Neural progenitor cell (in vitro differentiated cells): ENCODE data around the gene IFITM2.
"Not testable (repeated sequence)": the region's sequence is repeated elsewhere in the genome, so short reads cannot be mapped to it uniquely, and the experiment has no call there.

Experiments
- CTCF ChIP-seq: fragments of 200-600 bp; sonication (generic); IDR thresholded peaks from 2 replicates; pipeline ENCODE4 v1.5.1; 2017; ENCODE audit warnings: antibody characterized with exemption, mild to moderate bottlenecking
- EZH2 ChIP-seq: fragments of 200-600 bp; sonication (generic); IDR thresholded peaks from 2 replicates; pipeline ENCODE4 v1.6.1; 2017; ENCODE audit warnings: antibody characterized with exemption, mild to moderate bottlenecking, moderate library complexity

GRCh38 chr11:328516-329100 lies 21.0 kb downstream of the IFITM2 start:
- TF ChIP-seq CTCF, EZH2: not testable (repeated sequence)
